SK-N-SH treated with all-trans-retinoic acid at 6 μM for 48 hours (cell line): ENCODE data around the gene TTLL10.

Experiments used
- ATAC-seq: fragments of 200-7000 bp; cut with Tn5 transposase; 3 replicates; pipeline ENCODE4 v1.9.1; 2020; ENCODE audit warnings: mild to moderate bottlenecking, moderate library complexity
- CREB5 ChIP-seq: fragments of 250-450 bp; sonication (Bioruptor Pico); IDR thresholded peaks from 2 replicates; pipeline ENCODE4 v1.5.1; 2020; ENCODE audit warnings: low read depth, mild to moderate bottlenecking, moderate library complexity
- CSDC2 ChIP-seq: fragments of 250-450 bp; sonication (Bioruptor Pico); IDR thresholded peaks from 2 replicates; pipeline ENCODE4 v1.5.0; 2020; ENCODE audit warnings: mild to moderate bottlenecking, moderate library complexity
- ESRRG ChIP-seq: fragments of 250-450 bp; sonication (Bioruptor Pico); IDR thresholded peaks from 2 replicates; pipeline ENCODE4 v1.6.1; 2021; ENCODE audit warnings: mild to moderate bottlenecking
- GLIS3 ChIP-seq: fragments of 250-450 bp; sonication (Bioruptor Pico); IDR thresholded peaks from 2 replicates; pipeline ENCODE4 v1.5.0; 2020; ENCODE audit warnings: mild to moderate bottlenecking, moderate library complexity
- ISL1 ChIP-seq: fragments of 250-450 bp; sonication (Bioruptor Pico); IDR thresholded peaks from 2 replicates; pipeline ENCODE4 v2.1.2; 2022; ENCODE audit warnings: mild to moderate bottlenecking, moderate library complexity
- OSR1 ChIP-seq: fragments of 250-450 bp; sonication (Bioruptor Pico); IDR thresholded peaks from 2 replicates; pipeline ENCODE4 v1.8.0; 2022; ENCODE audit warnings: moderate library complexity, mild to moderate bottlenecking, inconsistent platforms
- PATZ1 ChIP-seq: fragments of 250-450 bp; sonication (Bioruptor Pico); IDR thresholded peaks from 2 replicates; pipeline ENCODE4 v1.8.0; 2020; ENCODE audit warnings: mild to moderate bottlenecking, moderate library complexity, borderline replicate concordance
- PPARA ChIP-seq: fragments of 250-450 bp; sonication (Bioruptor Pico); IDR thresholded peaks from 2 replicates; pipeline ENCODE4 v1.5.0; 2020; ENCODE audit warnings: mild to moderate bottlenecking, borderline replicate concordance
- SNAI2 ChIP-seq: fragments of 250-450 bp; sonication (Bioruptor Pico); IDR thresholded peaks from 2 replicates; pipeline ENCODE4 v1.5.0; 2020; ENCODE audit warnings: mild to moderate bottlenecking, moderate library complexity
- TOX ChIP-seq: fragments of 250-450 bp; sonication (Bioruptor Pico); IDR thresholded peaks from 2 replicates; pipeline ENCODE4 v1.8.0; 2021; ENCODE audit warnings: mild to moderate bottlenecking, moderate library complexity, borderline replicate concordance
- ZC3H10 ChIP-seq: fragments of 250-450 bp; sonication (Bioruptor Pico); IDR thresholded peaks from 2 replicates; pipeline ENCODE4 v1.5.1; 2021; ENCODE audit warnings: mild to moderate bottlenecking, moderate library complexity
- ZFP3 ChIP-seq: fragments of 250-450 bp; sonication (Bioruptor Pico); IDR thresholded peaks from 2 replicates; pipeline ENCODE4 v1.5.0; 2020; ENCODE audit warnings: mild to moderate bottlenecking, moderate library complexity
- ZNF565 ChIP-seq: fragments of 450-650 bp; formaldehyde crosslinking; conservative IDR thresholded peaks from 2 replicates; pipeline ENCODE4 v1.5.0; 2020; ENCODE audit warnings: low read depth, mild to moderate bottlenecking, moderate library complexity
- ZNF70 ChIP-seq: fragments of 450-650 bp; formaldehyde crosslinking; IDR thresholded peaks from 2 replicates; pipeline ENCODE4 v1.5.0; 2020; ENCODE audit warnings: mild to moderate bottlenecking, moderate library complexity
- ZNF8 ChIP-seq: fragments of 450-650 bp; formaldehyde crosslinking; IDR thresholded peaks from 2 replicates; pipeline ENCODE4 v1.5.0; 2020; ENCODE audit warnings: mild to moderate bottlenecking, moderate library complexity
- TF ChIP-seq, protein P1 (sequence below): fragments of 250-450 bp; sonication (Bioruptor Pico); IDR thresholded peaks from 2 replicates; pipeline ENCODE4 v1.5.0; 2020; ENCODE audit warnings: mild to moderate bottlenecking, moderate library complexity
- TF ChIP-seq, protein P2 (sequence below): fragments of 250-450 bp; sonication (Bioruptor Pico); IDR thresholded peaks from 2 replicates; pipeline ENCODE4 v1.5.1; 2021; ENCODE audit warnings: mild to moderate bottlenecking, moderate library complexity

The TTLL10 gene

GRCh38 chr1:1181938-1182410 lies 8.3 kb downstream of the TTLL10 start:
- ATAC-seq = no peak
- TF ChIP-seq ESRRG = no peak
- no peak for TF ChIP-seq PPARA (CRISPR knock-in tag)
- no peak for TF ChIP-seq ZNF70
- TF ChIP-seq ZC3H10 (CRISPR knock-in tag) = no peak
- no peak for TF ChIP-seq TOX
- no peak for TF ChIP-seq ZFP3 (CRISPR knock-in tag)
- TF ChIP-seq ZNF565 (CRISPR knock-in tag) = no peak

DNA sequence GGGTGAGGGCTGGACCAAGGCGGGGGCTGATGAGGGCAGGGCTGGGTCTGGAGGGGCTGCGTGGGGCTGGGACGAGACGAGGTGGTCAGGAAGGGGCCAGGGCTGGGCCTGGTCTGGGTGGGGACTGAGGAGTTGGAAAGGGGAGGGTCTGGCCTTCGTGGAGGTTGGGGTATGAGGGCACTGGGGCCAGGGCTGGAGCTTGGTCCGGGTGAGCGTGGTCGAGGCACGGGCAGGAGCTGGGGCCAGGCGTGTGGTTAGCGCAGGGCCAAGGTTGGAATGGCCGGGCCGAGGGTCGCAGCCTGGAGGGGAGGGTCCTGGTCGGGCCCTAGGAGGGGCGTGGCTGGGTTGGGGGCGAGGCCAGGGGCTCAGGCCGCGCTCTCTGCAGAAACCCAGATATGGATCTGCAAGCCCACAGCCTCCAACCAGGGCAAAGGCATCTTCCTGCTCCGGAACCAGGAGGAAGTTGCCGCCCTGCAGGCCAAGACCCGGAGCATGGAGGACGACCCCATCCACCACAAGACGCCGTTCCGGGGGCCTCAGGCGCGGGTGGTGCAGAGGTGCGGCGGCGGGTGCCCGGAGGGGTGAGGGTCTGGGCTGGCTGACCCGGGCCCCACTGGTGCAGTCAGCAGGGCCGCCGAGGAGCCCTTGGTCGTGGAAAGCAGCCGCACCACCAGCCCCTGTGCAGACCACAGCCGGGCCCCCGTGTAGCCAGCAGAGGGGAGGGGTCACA lies 9.0 kb downstream of the TTLL10 start:
- TF ChIP-seq ZNF565 (CRISPR knock-in tag) (no peak), PATZ1 (no peak), CSDC2 (no peak), GLIS3 (no peak), TOX (no peak), SNAI2 (CRISPR knock-in tag) (no peak), CREB5 (no peak), ZNF70 (no peak), ZFP3 (CRISPR knock-in tag) (no peak), ESRRG (no peak), OSR1 (no peak)
- TF ChIP-seq, protein P1, sequence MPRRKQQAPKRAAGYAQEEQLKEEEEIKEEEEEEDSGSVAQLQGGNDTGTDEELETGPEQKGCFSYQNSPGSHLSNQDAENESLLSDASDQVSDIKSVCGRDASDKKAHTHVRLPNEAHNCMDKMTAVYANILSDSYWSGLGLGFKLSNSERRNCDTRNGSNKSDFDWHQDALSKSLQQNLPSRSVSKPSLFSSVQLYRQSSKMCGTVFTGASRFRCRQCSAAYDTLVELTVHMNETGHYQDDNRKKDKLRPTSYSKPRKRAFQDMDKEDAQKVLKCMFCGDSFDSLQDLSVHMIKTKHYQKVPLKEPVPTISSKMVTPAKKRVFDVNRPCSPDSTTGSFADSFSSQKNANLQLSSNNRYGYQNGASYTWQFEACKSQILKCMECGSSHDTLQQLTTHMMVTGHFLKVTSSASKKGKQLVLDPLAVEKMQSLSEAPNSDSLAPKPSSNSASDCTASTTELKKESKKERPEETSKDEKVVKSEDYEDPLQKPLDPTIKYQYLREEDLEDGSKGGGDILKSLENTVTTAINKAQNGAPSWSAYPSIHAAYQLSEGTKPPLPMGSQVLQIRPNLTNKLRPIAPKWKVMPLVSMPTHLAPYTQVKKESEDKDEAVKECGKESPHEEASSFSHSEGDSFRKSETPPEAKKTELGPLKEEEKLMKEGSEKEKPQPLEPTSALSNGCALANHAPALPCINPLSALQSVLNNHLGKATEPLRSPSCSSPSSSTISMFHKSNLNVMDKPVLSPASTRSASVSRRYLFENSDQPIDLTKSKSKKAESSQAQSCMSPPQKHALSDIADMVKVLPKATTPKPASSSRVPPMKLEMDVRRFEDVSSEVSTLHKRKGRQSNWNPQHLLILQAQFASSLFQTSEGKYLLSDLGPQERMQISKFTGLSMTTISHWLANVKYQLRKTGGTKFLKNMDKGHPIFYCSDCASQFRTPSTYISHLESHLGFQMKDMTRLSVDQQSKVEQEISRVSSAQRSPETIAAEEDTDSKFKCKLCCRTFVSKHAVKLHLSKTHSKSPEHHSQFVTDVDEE = no peak
- ATAC-seq = no peak

- no peak for TF ChIP-seq ISL1 (CRISPR knock-in tag)
- TF ChIP-seq, protein P2, sequence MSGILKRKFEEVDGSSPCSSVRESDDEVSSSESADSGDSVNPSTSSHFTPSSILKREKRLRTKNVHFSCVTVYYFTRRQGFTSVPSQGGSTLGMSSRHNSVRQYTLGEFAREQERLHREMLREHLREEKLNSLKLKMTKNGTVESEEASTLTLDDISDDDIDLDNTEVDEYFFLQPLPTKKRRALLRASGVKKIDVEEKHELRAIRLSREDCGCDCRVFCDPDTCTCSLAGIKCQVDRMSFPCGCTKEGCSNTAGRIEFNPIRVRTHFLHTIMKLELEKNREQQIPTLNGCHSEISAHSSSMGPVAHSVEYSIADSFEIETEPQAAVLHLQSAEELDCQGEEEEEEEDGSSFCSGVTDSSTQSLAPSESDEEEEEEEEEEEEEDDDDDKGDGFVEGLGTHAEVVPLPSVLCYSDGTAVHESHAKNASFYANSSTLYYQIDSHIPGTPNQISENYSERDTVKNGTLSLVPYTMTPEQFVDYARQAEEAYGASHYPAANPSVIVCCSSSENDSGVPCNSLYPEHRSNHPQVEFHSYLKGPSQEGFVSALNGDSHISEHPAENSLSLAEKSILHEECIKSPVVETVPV (CRISPR knock-in tag) = no peak
- TF ChIP-seq ZFP3 (CRISPR knock-in tag) = no peak
- TF ChIP-seq PATZ1 = no peak
- TF ChIP-seq ZNF8 = no peak
- ATAC-seq = no peak
These were observed 9.6 kb downstream of the TTLL10 start for GRCh38 chr1:1183221-1183747.

DNA sequence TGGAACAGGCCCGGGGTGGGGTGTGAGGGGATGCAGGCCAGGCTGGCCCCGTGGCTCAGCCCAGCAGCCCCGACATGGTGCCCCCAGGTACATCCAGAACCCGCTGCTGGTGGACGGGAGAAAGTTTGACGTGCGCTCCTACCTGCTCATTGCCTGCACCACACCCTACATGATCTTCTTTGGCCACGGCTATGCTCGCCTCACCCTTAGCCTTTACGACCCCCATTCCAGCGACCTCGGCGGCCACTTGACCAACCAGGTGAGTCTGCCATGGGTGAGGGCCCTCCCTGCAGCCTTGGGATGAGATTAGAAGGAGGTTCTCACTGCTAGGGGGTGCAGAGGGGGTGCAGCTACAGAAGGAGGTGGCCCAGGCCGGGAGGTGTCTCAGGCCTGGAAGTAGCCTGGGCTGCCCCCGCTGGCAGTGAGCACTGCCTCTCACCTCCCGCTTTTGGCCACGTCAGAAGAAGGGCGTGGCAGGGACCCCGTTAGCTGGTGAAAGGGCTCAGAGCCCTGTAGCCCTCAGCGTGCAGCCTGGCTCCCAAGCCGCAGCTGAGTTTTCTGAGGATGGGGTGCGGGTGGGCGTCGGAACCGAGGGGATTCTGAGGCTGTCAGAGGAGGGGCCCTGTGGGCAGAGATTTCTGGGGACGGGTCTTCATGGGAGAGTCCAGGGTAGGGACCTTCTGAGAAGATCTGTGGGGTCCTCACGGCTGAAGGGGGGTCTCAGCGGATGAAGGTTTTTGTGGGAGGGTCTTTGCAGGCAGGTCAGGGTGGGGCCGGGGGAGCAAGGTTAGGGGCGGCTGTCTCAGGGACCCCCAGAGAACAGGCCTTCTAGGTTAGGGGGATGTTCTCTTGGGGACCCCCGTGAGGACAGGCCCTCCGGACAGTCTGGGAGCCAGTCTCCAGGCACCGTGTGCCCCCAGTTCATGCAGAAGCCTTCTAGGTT lies 10.4 kb downstream of the TTLL10 start:
- no peak for ATAC-seq

More for the DNA sequence above, 10.4 kb downstream of the TTLL10 start:
- TF ChIP-seq ZFP3 (CRISPR knock-in tag) = no peak
- no peak for TF ChIP-seq CREB5
- TF ChIP-seq, all 23 proteins: peak for 0
